Activated naive CD4-positive, alpha-beta T cell treated with anti-CD3 and anti-CD28 coated beads, Interleukin-2, amount 10 ng/mL, durations not matched to agents 7 days and 5 days (primary cell): ENCODE measurements around the gene EFNA1.

Source experiments
- CTCF ChIA-PET: fragments of 350-600 bp; sonication (Branson Sonifier 250); formaldehyde crosslinking; loops from one replicate; lab custom pipeline; 2021; ENCODE audit warnings: antibody characterized with exemption; lab: Charles Lee
- DNase-seq: peaks from one replicate; pipeline ENCODE4 v3.0.0-alpha.2; 2020
- H3K27ac Mint-ChIP-seq: one replicate; pipeline ENCODE4 v1.8.0; 2021; ENCODE audit warnings: mild to moderate bottlenecking, moderate library complexity, mixed read lengths
- H3K27me3 Mint-ChIP-seq: one replicate; pipeline ENCODE4 v1.8.0; 2021; ENCODE audit warnings: mild to moderate bottlenecking, mixed read lengths
- H3K36me3 Mint-ChIP-seq: one replicate; pipeline ENCODE4 v1.8.0; 2021; ENCODE audit warnings: mixed read lengths
- H3K4me1 Mint-ChIP-seq: one replicate; pipeline ENCODE4 v1.8.0; 2021; ENCODE audit warnings: mixed read lengths
- H3K4me3 Mint-ChIP-seq: one replicate; pipeline ENCODE4 v1.8.0; 2021; ENCODE audit warnings: mild to moderate bottlenecking, moderate library complexity, mixed read lengths
- H3K9me3 Mint-ChIP-seq: one replicate; pipeline ENCODE4 v1.8.0; 2021; ENCODE audit warnings: mixed read lengths

The EFNA1 gene

DNA sequence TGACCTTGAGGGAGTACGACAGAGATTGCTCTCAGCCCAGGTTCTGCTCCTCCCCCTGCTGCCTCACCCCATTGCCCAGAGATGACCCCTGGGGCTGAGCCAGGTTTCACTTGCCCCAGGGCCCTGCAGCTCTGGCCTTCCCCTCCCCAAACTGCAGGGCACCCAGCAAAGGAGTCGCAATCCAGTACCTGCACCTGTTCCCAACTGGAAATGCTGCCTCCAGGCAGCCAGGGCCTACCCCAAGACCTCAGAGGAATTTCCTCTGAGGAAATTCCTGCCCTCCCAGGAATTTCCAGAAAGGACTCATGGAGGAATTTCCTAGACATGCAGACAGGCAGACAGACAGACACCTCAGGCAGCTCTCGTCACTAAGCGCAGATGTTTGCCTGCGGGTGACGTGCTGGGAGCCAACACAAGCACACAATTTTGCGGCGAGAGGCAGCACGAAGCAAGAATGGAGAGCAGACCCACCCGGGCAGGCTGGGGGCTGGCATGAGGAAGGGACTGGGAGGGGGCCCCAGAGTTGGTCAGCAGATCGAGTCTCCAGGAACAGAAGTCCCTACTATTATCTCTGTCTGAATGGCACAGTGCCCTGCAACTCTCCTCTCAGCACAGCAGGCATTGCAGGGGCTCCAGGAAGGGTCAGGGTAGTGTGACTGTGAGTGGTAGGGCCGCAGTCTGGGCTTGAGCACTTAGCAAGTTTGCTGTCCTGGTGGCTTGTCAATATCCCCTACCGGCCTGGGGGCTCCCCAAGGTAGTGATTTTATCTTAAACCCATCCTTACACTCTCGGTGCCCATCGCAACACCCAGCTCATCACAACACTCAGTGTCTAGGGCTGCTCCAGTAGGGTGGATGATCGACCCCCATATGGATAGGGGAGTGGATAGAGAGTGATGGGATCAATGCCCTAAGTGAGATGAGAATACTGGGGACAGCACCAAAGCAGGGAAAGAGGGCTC is 2.9 kb upstream of the EFNA1 start:
- CTCF ChIA-PET: interaction anchor here (1.9 kb wide), 1 partner anchor 33 kb away, joined by 6 read pairs; no protein-coding TSS in a partner anchor
- DNase-seq: no peak
- Mint-ChIP-seq H3K4me1 (peaks cover 28% of the 10 kb centered on the region), H3K4me3 (no peak overlapping the region), H3K27me3 (peaks cover 92% of the 10 kb centered on the region), H3K9me3 (no peaks in the 10 kb centered on the region), H3K27ac (no peak overlapping the region), H3K36me3 (no peaks in the 10 kb centered on the region)

DNA sequence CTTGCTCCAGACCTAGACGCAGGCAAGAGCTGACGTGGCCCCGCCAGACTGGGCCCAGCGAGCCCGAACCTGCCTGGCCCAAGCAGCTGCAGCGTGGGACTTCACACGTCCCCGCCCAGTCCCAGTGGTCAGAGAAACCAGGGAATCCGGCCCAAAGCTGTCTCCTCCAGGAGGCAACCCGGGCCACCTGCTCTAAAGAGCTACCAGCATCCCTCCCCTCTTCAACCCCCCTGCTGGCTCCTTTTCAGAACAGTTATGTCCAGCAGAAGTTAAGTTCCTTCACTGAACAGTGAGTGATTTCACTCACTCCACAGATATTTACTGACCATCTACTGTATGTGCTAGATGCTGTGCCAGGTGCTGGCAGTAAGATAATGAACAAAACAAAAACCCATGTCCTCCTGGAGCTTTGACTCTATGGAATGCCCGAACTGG is 2.1 kb upstream of the EFNA1 start:
- Mint-ChIP-seq H3K27me3 (peaks cover 92% of the 10 kb centered on the region), H3K4me3 (no peak overlapping the region), H3K27ac (no peak overlapping the region), H3K4me1 (peaks cover 30% of the 10 kb centered on the region), H3K36me3 (no peaks in the 10 kb centered on the region), H3K9me3 (no peaks in the 10 kb centered on the region)
- CTCF ChIA-PET: interaction anchor here (1.9 kb wide), 1 partner anchor 34 kb away, joined by 6 read pairs; no protein-coding TSS in a partner anchor
- DNase-seq: no peak

DNA sequence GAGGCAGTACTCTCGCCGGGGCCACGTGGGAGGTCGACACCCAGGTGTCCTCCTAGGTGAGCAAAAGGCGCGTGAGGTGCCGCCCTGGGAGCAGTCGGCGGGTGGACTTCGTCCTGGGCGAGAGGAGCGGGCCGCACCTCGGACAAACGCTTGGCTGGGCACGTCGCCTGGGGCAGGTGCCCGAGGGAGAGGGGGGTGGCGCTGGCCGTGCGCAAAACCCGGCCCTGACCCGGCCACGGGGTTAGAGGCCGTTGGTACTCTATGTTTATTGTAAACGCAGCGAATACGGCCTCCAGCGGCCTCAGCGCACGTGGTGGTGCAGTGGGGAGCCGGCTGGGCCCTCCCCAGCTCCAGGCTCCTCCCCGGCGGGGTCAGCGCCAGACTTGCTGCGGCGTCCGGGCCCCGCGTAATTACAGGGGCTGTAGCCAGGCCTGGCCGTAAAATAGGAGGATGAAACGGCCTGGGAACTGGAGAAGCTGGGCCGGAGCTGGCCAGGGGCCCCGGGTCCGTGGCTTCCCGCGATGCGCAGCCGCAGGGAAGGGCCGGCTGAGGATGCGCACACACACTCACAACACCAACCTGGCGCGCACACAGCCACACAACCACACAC is 1.6 kb upstream of the EFNA1 start:
- Mint-ChIP-seq H3K4me1 (peaks cover 30% of the 10 kb centered on the region), H3K9me3 (no peaks in the 10 kb centered on the region), H3K27me3 (peaks cover 89% of the 10 kb centered on the region), H3K4me3 (no peak overlapping the region), H3K36me3 (no peaks in the 10 kb centered on the region), H3K27ac (no peak overlapping the region)
- no peak for DNase-seq
- CTCF ChIA-PET: interaction anchor here (1.9 kb wide), 1 partner anchor 35 kb away, joined by 6 read pairs; no protein-coding TSS in a partner anchor

DNA sequence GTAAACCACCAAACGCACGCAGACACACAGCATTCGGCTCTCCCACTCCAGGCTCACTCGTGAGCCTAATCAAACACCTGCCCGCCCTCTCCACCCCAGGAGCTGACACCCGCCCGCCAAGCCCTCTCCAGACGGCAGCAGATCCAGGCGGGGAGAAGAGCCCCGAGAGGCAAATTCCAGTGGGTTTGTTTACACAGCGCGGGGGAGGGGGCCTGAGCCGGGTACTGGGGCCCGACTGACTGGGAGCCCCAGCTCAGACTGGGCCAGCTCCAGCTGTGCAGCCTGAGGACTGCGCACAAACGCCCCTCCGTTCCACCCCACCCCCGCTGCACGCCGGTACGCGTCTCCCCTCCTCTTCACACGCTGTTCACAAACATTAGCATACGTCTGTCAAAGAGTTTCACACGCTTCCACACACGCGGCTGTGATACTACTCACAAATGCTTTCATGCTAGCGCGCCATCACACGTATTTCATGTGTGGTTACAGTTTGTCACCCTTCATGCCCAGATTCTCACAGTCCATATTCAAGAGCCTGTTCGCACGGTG is 1.0 kb upstream of the EFNA1 start:
- CTCF ChIA-PET: interaction anchor here (1.9 kb wide), 1 partner anchor 35 kb away, joined by 6 read pairs; no protein-coding TSS in a partner anchor
- Mint-ChIP-seq H3K4me1 (peaks cover 30% of the 10 kb centered on the region), H3K9me3 (no peaks in the 10 kb centered on the region), H3K4me3 (peak overlapping the region; percentile 61), H3K27ac (no peak overlapping the region), H3K36me3 (no peaks in the 10 kb centered on the region), H3K27me3 (peaks cover 89% of the 10 kb centered on the region)
- DNase-seq: peak; percentile 58

DNA sequence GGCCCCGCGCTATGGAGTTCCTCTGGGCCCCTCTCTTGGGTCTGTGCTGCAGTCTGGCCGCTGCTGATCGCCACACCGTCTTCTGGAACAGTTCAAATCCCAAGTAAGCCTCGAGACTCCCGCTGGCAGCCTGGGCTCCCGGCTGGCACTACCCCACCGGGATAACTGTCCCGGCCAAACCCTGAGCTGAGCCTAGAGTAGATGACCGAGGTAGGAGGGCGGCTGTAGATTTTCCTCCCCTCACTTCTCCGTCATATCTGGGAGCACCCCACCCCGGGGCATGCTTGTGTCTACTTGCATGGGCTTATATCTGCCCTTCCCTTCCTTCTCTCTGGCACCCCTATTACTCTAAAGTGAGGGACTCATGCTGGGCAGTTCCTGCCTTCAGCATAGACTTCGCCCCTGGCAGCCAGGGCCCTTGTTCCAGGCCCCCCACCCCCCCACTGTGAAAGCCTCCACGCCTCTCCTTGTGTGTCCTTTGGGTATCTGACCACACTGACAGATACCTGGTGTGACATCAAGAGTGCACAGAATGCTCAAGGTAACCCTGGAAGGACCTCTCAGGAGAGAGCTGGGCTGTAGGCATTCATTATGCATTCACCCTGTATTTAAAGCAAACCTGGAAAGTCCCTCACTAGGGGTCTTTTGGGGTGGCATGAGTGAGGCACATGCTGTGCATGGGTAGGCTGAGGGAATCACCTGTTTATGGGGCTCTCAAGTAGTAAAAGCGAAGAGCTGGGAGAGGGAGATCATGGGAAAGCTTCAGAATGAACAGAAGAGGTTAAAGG is 485 bp downstream of the EFNA1 start:
- H3K36me3 Mint-ChIP-seq: no peaks in the 10 kb centered on the region
- no peak for DNase-seq
- peaks cover 78% of the 10 kb centered on the region for H3K27me3 Mint-ChIP-seq
- CTCF ChIA-PET: interaction anchor here (1.4 kb wide), 1 partner anchor 15 kb away, joined by 4 read pairs; no protein-coding TSS in a partner anchor
- H3K4me1 Mint-ChIP-seq: peaks cover 30% of the 10 kb centered on the region
- peak overlapping the region; percentile 60 for H3K4me3 Mint-ChIP-seq
- no peak overlapping the region for H3K27ac Mint-ChIP-seq
- no peaks in the 10 kb centered on the region for H3K9me3 Mint-ChIP-seq

DNA sequence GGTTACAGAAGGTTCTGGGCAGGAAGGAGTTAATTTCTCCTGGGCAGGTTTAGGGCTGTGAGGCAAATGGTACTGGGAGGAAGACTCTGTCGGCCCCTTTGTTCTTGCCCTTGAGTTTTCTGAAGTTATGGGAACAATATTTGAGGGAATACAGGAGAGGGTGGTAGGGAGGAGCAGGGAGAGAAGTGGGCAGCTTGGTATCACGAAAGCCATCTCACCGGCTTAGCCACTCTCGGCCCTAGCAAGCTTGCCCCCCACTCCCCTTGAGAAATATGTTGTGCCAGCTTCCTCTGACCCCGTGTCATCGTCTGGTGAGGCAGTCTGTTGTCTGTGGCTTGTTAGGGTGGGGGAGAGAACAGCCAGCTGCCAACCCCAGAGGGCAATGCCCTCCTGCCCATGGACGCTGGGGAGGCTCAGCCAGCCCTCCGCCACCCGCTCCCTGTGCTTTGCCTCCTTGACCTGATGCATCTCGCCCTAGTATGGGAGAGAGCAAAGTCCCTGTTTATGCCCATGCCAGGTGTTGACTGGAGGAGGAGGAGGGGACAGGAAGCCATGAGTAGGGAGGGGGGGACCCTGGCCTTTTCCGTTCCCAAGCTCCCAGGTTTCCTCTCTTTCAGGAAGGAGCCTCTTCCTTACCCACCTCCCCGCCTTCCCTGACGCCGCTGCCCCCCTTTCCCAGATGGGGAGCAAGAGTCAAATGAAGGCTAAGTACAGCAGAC is 1.2 kb downstream of the EFNA1 start:
- Mint-ChIP-seq H3K4me3 (peak overlapping the region; percentile 60), H3K36me3 (no peaks in the 10 kb centered on the region), H3K27me3 (peaks cover 73% of the 10 kb centered on the region), H3K4me1 (peaks cover 30% of the 10 kb centered on the region), H3K9me3 (no peaks in the 10 kb centered on the region), H3K27ac (no peak overlapping the region)
- DNase-seq: no peak
- CTCF ChIA-PET: interaction anchor here (1.4 kb wide), 1 partner anchor 14 kb away, joined by 4 read pairs; no protein-coding TSS in a partner anchor

DNA sequence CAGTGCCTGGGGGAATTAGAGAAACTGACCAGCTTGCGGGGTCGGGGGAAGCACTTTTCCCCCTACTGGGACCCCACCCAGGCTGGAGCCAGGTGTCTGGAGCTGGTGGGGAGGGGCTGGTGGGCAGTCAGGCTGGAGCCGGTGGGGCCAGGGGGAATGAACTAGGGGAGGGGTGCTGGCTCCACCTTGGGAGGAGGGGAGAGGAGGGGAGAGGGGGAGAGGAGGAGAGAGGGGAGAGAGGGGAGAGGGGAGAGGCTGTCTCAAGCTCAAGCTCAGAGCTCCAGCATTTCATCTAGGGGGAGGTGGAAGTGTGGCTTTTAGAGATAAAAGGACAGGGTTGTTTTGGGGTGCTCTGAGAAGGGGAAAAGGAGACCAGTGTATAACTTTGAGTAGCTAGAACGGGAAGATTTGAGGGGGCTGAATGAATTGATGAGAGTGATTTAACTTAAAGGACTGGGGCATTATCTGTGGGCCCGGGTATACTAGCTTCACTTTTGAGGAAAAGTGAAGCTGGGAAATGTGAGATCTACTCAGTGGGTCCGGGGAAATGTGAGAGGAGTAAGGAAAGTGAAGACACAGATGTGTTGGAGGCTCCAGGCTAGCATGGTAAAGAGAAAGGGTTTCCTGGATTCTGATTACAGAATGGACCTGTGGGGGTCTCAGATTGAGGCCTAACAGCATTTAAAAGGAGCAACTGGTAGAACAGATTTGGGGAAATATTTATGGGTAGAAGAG is 2.8 kb downstream of the EFNA1 start:
- Mint-ChIP-seq H3K4me3 (no peak overlapping the region), H3K27ac (peak overlapping the region; percentile 5), H3K9me3 (no peaks in the 10 kb centered on the region), H3K4me1 (peaks cover 38% of the 10 kb centered on the region), H3K27me3 (peaks cover 57% of the 10 kb centered on the region), H3K36me3 (no peaks in the 10 kb centered on the region)
- DNase-seq: no peak
- CTCF ChIA-PET: interaction anchor here (0.9 to 1.7 kb wide), 5 partner anchors 12 to 43 kb away, joined by 3 to 5 read pairs (median 3); partner anchors contain the start of gene KRTCAP2

DNA sequence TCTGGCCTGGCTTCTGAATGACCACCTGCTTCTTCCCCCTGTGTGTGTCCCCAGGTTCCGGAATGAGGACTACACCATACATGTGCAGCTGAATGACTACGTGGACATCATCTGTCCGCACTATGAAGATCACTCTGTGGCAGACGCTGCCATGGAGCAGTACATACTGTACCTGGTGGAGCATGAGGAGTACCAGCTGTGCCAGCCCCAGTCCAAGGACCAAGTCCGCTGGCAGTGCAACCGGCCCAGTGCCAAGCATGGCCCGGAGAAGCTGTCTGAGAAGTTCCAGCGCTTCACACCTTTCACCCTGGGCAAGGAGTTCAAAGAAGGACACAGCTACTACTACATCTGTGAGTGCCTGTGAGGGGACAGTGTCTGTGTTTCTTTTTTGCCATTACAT is 3.6 kb downstream of the EFNA1 start:
- CTCF ChIA-PET: interaction anchor here (0.9 to 1.7 kb wide), 3 partner anchors 11 to 40 kb away, joined by 4 to 5 read pairs (median 5); no protein-coding TSS in a partner anchor
- peaks cover 2% of the 10 kb centered on the region for H3K36me3 Mint-ChIP-seq
- H3K27me3 Mint-ChIP-seq: peaks cover 49% of the 10 kb centered on the region
- peaks cover 42% of the 10 kb centered on the region for H3K4me1 Mint-ChIP-seq
- H3K9me3 Mint-ChIP-seq: no peaks in the 10 kb centered on the region
- no peak for DNase-seq
- no peak overlapping the region for H3K4me3 Mint-ChIP-seq
- no peak overlapping the region for H3K27ac Mint-ChIP-seq

DNA sequence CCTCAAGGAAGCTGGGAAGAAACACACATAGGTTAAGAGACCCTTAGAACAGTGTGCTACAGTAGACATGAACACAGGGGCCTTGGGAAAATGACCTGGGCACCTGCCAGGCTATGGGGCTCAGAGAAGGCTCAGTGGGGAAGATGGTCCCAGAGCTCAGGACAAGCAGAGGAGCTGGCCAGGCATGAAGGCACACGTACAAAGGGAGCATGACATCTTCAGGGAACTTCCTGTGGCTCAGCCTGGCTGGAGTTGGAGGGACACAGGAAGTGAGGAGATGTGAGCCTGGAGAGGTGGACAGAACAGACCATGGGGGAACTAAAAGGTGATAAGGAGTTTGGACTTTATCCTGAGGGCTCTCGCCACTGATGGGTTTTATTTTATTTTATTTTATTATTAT is 4.2 kb downstream of the EFNA1 start:
- Mint-ChIP-seq H3K27me3 (peaks cover 43% of the 10 kb centered on the region), H3K36me3 (peaks cover 2% of the 10 kb centered on the region), H3K9me3 (no peaks in the 10 kb centered on the region), H3K4me1 (peaks cover 44% of the 10 kb centered on the region), H3K4me3 (no peak overlapping the region), H3K27ac (no peak overlapping the region)
- no peak for DNase-seq
- CTCF ChIA-PET: interaction anchor here (1.1 kb wide), 1 partner anchor 40 kb away, joined by 5 read pairs; no protein-coding TSS in a partner anchor

DNA sequence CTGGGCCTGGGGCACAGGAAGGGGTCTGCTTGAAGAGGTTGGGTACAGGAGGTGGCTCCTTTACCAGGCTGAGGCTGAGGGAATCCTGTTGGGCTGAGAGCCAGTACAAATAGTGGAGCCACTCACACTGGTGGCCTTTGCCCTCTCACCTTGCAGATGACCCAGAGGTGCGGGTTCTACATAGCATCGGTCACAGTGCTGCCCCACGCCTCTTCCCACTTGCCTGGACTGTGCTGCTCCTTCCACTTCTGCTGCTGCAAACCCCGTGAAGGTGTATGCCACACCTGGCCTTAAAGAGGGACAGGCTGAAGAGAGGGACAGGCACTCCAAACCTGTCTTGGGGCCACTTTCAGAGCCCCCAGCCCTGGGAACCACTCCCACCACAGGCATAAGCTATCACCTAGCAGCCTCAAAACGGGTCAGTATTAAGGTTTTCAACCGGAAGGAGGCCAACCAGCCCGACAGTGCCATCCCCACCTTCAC is 6.2 kb downstream of the EFNA1 start:
- CTCF ChIA-PET: interaction anchor here (1.0 to 2.4 kb wide), 5 partner anchors 34 to 49 kb away, joined by 3 to 12 read pairs (median 6); partner anchors contain the start of gene KRTCAP2

DNA sequence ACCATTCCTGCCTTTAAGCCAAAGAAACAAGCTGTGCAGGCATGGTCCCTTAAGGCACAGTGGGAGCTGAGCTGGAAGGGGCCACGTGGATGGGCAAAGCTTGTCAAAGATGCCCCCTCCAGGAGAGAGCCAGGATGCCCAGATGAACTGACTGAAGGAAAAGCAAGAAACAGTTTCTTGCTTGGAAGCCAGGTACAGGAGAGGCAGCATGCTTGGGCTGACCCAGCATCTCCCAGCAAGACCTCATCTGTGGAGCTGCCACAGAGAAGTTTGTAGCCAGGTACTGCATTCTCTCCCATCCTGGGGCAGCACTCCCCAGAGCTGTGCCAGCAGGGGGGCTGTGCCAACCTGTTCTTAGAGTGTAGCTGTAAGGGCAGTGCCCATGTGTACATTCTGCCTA is 6.6 kb downstream of the EFNA1 start:
- Mint-ChIP-seq H3K27me3 (peaks cover 18% of the 10 kb centered on the region), H3K4me1 (peaks cover 44% of the 10 kb centered on the region), H3K27ac (no peak overlapping the region), H3K4me3 (peak overlapping the region; percentile 95), H3K36me3 (peaks cover 20% of the 10 kb centered on the region), H3K9me3 (no peaks in the 10 kb centered on the region)
- DNase-seq: no peak
- CTCF ChIA-PET: interaction anchor here (1.0 to 2.4 kb wide), 5 partner anchors 32 to 49 kb away, joined by 3 to 12 read pairs (median 6); partner anchors contain the start of gene KRTCAP2

More for the DNA sequence above, 6.2 kb downstream of the EFNA1 start:
- Mint-ChIP-seq H3K27me3 (peaks cover 23% of the 10 kb centered on the region), H3K27ac (no peak overlapping the region), H3K4me3 (no peak overlapping the region), H3K4me1 (peaks cover 46% of the 10 kb centered on the region), H3K9me3 (no peaks in the 10 kb centered on the region), H3K36me3 (peaks cover 18% of the 10 kb centered on the region)
- no peak for DNase-seq

DNA sequence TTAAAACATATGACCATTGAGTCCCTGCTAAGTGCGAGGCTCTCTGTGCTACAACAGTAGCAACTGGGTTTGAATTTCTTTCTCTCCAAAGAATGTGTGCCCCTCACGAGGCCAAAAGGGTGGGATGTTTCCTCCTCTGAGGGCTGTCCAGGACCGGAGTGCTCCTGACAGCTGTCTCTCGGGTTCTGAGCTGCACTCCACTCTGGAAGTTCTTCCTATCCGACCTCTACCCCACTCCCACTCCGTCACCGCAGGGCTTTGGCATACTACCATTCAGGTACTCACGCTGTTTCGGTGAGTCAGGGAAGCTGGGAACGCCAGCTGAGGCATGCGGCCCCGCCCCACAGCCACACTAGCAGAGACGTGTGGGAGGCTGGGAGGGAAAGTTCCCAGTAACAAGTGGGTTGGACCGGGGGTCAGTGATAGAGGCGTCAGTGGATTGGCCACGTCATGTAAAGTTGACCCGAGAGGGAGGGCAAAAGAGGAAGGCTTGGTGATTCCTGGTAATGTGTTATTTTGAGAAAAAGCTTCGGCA is 7.3 kb downstream of the EFNA1 start:
- H3K9me3 Mint-ChIP-seq: no peaks in the 10 kb centered on the region
- H3K4me3 Mint-ChIP-seq: peak overlapping the region; percentile 95
- CTCF ChIA-PET: interaction anchor here (1.0 to 2.4 kb wide), 5 partner anchors 32 to 50 kb away, joined by 3 to 12 read pairs (median 6); partner anchors contain the start of gene KRTCAP2
- H3K27ac Mint-ChIP-seq: peak overlapping the region; percentile 97
- peaks cover 42% of the 10 kb centered on the region for H3K4me1 Mint-ChIP-seq
- peaks cover 12% of the 10 kb centered on the region for H3K27me3 Mint-ChIP-seq
- H3K36me3 Mint-ChIP-seq: peaks cover 20% of the 10 kb centered on the region
- DNase-seq: peak; percentile 54
